A673 (cell line): ENCODE data around the gene BIRC5. TPM values are rescaled to one million over a fixed set of nuclear protein-coding genes. Genes with fewer than 3 reads are reported as not detected.

Source experiments
- BruUV-seq: library from RNA; stranded (reverse); fragments of 400-500 nt; replicated peaks from 2 replicates; lab custom pipeline; 2021; lab: Mats Ljungman, UMichigan
- CTCF ChIA-PET: fragments of 300-600 bp; sonication (Branson Sonifier 250); formaldehyde crosslinking; loops from one replicate; lab custom pipeline; 2022; ENCODE audit warnings: antibody characterized with exemption; lab: Charles Lee
- POLR2A ChIA-PET: fragments of 300-600 bp; sonication (Branson Sonifier 250); formaldehyde crosslinking; loops from one replicate; lab custom pipeline; 2022; ENCODE audit warnings: antibody characterized with exemption; ENCODE audit not compliant: low non-redundant PET; lab: Charles Lee
- DNase-seq: peaks from one replicate; pipeline ENCODE4 v3.0.0-alpha.2; 2015; ENCODE audit warnings: low spot score
- H3K27ac ChIP-seq: fragments of 200-600 bp; sonication (generic); 2 replicates; pipeline ENCODE4 v1.5.1; 2016; ENCODE audit warnings: mixed run types, low read depth, mild to moderate bottlenecking, mixed read lengths, antibody characterized with exemption, low read length; ENCODE audit not compliant: poor library complexity, severe bottlenecking
- H3K27me3 ChIP-seq: fragments of 200-600 bp; sonication (generic); replicated peaks from 2 replicates; pipeline ENCODE4 v1.6.1; 2017; ENCODE audit warnings: mixed run types, low read depth, mild to moderate bottlenecking, mixed read lengths, antibody characterized with exemption, low read length; ENCODE audit not compliant: insufficient read depth, poor library complexity
- H3K36me3 ChIP-seq: fragments of 200-600 bp; sonication (generic); 2 replicates; pipeline ENCODE4 v1.6.1; 2016; ENCODE audit warnings: mixed run types, mild to moderate bottlenecking, mixed read lengths, antibody characterized with exemption, low read length; ENCODE audit not compliant: insufficient read depth, poor library complexity, severe bottlenecking
- H3K4me1 ChIP-seq: fragments of 200-600 bp; sonication (generic); 2 replicates; pipeline ENCODE4 v1.6.1; 2017; ENCODE audit warnings: mixed run types, mild to moderate bottlenecking, mixed read lengths, antibody characterized with exemption, low read length; ENCODE audit not compliant: insufficient read depth, poor library complexity, severe bottlenecking
- H3K4me3 ChIP-seq: fragments of 200-600 bp; sonication (generic); 2 replicates; pipeline ENCODE4 v1.5.1; 2016; ENCODE audit warnings: low read depth, mixed run types, mild to moderate bottlenecking, mixed read lengths, low read length; ENCODE audit not compliant: poor library complexity, severe bottlenecking
- H3K9me3 ChIP-seq: fragments of 200-600 bp; sonication (generic); 2 replicates; pipeline ENCODE4 v1.6.1; 2016; ENCODE audit warnings: mixed run types, low read depth, mild to moderate bottlenecking, mixed read lengths, antibody characterized with exemption, low read length; ENCODE audit not compliant: poor library complexity, severe bottlenecking
- CTCF ChIP-seq: fragments of 300-800, 200-600 bp; sonication (generic); conservative IDR thresholded peaks from 2 replicates; pipeline ENCODE4 v1.5.1; 2017; ENCODE audit warnings: low read depth, mild to moderate bottlenecking, antibody characterized with exemption, low read length, moderate library complexity, mixed read lengths
- EZH2 ChIP-seq: fragments of 200-600 bp; sonication (generic); IDR thresholded peaks from 2 replicates; pipeline ENCODE4 v1.6.1; 2017; ENCODE audit warnings: borderline replicate concordance, low read depth, mild to moderate bottlenecking, mixed read lengths, antibody characterized with exemption, low read length; ENCODE audit not compliant: poor library complexity, severe bottlenecking
- intact Hi-C: fragments of 100-400 bp; cut with micrococcal nuclease; formaldehyde crosslinking; loops from one replicate; pipeline ENCODE4 v1.10.0; 2022; ENCODE audit not compliant: unreplicated experiment
- total RNA-seq: library from RNA; stranded (reverse); gene quantifications from 2 replicates; pipeline ENCODE4 v1.2.3, GENCODE V29; 2021

BIRC5 gene
- total RNA-seq, 1 experiment from 2014 or later = 158 TPM

- TF ChIP-seq EZH2 = no peak
- no peak for TF ChIP-seq CTCF
- Histone ChIP-seq H3K36me3 (no peaks in the 10 kb centered on the region), H3K27ac (no peak overlapping the region), H3K27me3 (no peaks in the 10 kb centered on the region), H3K4me1 (no peaks in the 10 kb centered on the region), H3K9me3 (no peaks in the 10 kb centered on the region), H3K4me3 (no peak overlapping the region)
- no peak for DNase-seq
- intact Hi-C loops = no loop called here
- CTCF ChIA-PET = no interaction called here
- POLR2A ChIA-PET = no interaction called here
- BruUV-seq = no TSS peak
Measured at GRCh38 chr17:78248051-78248914, 34.2 kb downstream of the BIRC5 start.

GRCh38 chr17:78249074-78249817 is 35.2 kb downstream of the BIRC5 start:
- Histone ChIP-seq H3K27me3 (no peaks in the 10 kb centered on the region), H3K27ac (no peak overlapping the region), H3K36me3 (no peaks in the 10 kb centered on the region), H3K4me1 (no peaks in the 10 kb centered on the region), H3K9me3 (no peaks in the 10 kb centered on the region), H3K4me3 (no peak overlapping the region)
- intact Hi-C loops = no loop called here
- TF ChIP-seq EZH2 (no peak), CTCF (no peak)
- ChIA-PET CTCF (interaction anchor here (0.5 to 2.1 kb wide), 3 partner anchors 64 to 173 kb away, joined by 3 to 7 read pairs (median 7); no protein-coding TSS in a partner anchor), POLR2A (no interaction called here)
- no peak for DNase-seq
- BruUV-seq = no TSS peak

GRCh38 chr17:78249818-78250806 is 36.1 kb downstream of the BIRC5 start:
- POLR2A ChIA-PET = no interaction called here
- CTCF ChIA-PET = interaction anchor here (1.1 to 2.1 kb wide), 3 partner anchors 32 to 231 kb away, joined by 3 to 7 read pairs (median 5); no protein-coding TSS in a partner anchor
- no peaks in the 10 kb centered on the region for H3K27me3 ChIP-seq
- H3K9me3 ChIP-seq = no peaks in the 10 kb centered on the region
- no peak overlapping the region for H3K4me3 ChIP-seq
- BruUV-seq = no TSS peak
- TF ChIP-seq CTCF (no peak), EZH2 (no peak)
- no peak for DNase-seq
- no peaks in the 10 kb centered on the region for H3K4me1 ChIP-seq
- no peak overlapping the region for H3K27ac ChIP-seq
- intact Hi-C loops = loop anchor here (2.0 to 5.0 kb wide), 2 partner anchors 137 to 172 kb away; no protein-coding TSS in a partner anchor
- H3K36me3 ChIP-seq = no peaks in the 10 kb centered on the region
